Gastrocnemius medialis (tissue), 4 donors: ENCODE data around the gene SULF2.

Source experiments
- POLR2A ChIP-seq, 2 donors: fragments of 450-650 bp; IDR thresholded peaks; one replicate each; pipeline ENCODE4 v1.6.1; 2017; ENCODE audit warnings: antibody characterized with exemption in 2 of 2, mild to moderate bottlenecking in 2 of 2, moderate library complexity in 2 of 2
- TF ChIP-seq, protein P1 (sequence below), 5 experiments: fragments of 450-650 bp in 3 of 5; fragments of 200-600 bp in 2 of 5; sonication (generic) in 2 of 5; IDR thresholded peaks in 4 of 5; conservative IDR thresholded peaks in 1 of 5; 1 replicate in 4 of 5; 2 replicates in 1 of 5; pipeline ENCODE4 v1.5.1; 2016 to 2019; ENCODE audit warnings: antibody characterized with exemption in 5 of 5, mild to moderate bottlenecking in 3 of 5, moderate library complexity in 3 of 5

GRCh38 chr20:47747669-47748031 lies 37.6 kb downstream of the SULF2 start:
- no peak for TF ChIP-seq POLR2A (IDR thresholded peaks at IDR 0.05)
- TF ChIP-seq, protein P1, sequence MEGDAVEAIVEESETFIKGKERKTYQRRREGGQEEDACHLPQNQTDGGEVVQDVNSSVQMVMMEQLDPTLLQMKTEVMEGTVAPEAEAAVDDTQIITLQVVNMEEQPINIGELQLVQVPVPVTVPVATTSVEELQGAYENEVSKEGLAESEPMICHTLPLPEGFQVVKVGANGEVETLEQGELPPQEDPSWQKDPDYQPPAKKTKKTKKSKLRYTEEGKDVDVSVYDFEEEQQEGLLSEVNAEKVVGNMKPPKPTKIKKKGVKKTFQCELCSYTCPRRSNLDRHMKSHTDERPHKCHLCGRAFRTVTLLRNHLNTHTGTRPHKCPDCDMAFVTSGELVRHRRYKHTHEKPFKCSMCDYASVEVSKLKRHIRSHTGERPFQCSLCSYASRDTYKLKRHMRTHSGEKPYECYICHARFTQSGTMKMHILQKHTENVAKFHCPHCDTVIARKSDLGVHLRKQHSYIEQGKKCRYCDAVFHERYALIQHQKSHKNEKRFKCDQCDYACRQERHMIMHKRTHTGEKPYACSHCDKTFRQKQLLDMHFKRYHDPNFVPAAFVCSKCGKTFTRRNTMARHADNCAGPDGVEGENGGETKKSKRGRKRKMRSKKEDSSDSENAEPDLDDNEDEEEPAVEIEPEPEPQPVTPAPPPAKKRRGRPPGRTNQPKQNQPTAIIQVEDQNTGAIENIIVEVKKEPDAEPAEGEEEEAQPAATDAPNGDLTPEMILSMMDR (IDR thresholded peaks at IDR 0.05 in 4 of 5, conservative IDR thresholded peaks at IDR 0.05 in 1 of 5), result no peak
